AG09319 (cell line): Measurements from ENCODE around the gene NSUN5.
"Not testable (repeated sequence)": the region's sequence is repeated elsewhere in the genome, so short reads cannot be mapped to it uniquely, and the experiment has no call there.

ENCODE experiments used
- DNase-seq: peaks from one replicate; pipeline ENCODE4 v3.0.0-alpha.2; 2010; ENCODE audit warnings: low read depth; ENCODE audit errors: extremely low read depth
- TF ChIP-seq, protein P1 (sequence below): IDR thresholded peaks from 2 replicates; pipeline ENCODE4 v1.5.1; 2011; ENCODE audit warnings: low read depth, mild to moderate bottlenecking, inconsistent platforms, low read length, moderate library complexity

NSUN5 gene

DNA sequence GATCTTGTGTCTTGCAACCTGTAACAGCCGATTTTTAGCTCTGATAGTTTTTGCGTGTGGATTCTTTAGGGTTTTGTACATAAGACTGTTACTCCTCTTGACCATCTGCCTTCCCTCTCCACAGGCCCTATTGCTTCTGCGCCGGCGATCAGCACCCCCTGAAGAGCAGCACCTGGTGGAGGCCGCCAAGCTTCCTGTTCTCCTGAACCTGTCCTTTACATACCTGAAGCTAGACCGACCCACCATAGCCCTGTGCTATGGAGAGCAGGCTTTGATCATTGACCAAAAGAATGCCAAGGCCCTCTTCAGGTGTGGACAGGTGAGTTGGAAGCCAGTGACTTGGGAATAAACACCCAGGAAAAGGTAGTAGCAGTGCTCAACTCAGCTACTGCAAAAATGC, 31.9 kb upstream of the NSUN5 start:
- TF ChIP-seq, protein P1, sequence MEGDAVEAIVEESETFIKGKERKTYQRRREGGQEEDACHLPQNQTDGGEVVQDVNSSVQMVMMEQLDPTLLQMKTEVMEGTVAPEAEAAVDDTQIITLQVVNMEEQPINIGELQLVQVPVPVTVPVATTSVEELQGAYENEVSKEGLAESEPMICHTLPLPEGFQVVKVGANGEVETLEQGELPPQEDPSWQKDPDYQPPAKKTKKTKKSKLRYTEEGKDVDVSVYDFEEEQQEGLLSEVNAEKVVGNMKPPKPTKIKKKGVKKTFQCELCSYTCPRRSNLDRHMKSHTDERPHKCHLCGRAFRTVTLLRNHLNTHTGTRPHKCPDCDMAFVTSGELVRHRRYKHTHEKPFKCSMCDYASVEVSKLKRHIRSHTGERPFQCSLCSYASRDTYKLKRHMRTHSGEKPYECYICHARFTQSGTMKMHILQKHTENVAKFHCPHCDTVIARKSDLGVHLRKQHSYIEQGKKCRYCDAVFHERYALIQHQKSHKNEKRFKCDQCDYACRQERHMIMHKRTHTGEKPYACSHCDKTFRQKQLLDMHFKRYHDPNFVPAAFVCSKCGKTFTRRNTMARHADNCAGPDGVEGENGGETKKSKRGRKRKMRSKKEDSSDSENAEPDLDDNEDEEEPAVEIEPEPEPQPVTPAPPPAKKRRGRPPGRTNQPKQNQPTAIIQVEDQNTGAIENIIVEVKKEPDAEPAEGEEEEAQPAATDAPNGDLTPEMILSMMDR, result no peak
- no peak for DNase-seq

DNA sequence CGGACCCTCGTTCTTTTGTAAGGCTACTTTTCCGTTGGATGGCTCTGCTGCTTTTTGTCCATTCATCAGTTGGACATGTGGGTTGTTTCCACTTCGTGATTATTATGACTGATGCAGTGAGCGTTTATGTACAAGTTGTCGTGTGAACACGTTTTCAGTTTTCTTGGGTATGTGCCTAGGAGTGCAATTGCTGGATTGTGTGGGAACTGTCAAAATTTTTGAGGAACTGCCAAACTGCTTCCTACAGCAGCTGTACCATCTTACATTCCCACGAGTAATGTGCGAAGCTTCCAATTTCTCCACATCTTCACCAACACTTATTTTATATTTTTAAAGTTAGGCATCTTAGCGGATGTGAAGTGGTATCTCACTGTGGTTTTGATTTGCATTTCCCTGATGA, 29.7 kb upstream of the NSUN5 start:
- no peak for DNase-seq
- TF ChIP-seq, protein P1, result no peak

DNA sequence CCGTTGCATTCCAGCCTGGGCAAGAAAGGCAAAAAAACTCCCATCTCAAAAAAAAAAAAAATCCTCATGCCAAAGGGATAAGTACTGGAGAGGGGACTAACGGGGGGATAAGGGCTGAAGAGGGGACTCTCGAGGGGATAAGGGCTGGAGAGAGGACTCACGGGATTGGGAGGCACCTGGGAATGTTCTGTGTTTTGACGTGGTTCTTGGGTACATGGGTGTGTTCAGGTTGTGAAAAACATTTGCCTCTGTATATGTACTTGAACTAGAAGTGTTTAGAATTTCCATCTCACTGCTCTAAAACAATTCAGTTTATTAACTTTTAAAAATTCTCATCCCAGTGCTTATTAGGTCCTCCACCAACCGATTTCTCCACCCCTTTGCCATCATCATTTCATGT, 23.8 kb upstream of the NSUN5 start:
- no peak for DNase-seq
- TF ChIP-seq, protein P1, result no peak

DNA sequence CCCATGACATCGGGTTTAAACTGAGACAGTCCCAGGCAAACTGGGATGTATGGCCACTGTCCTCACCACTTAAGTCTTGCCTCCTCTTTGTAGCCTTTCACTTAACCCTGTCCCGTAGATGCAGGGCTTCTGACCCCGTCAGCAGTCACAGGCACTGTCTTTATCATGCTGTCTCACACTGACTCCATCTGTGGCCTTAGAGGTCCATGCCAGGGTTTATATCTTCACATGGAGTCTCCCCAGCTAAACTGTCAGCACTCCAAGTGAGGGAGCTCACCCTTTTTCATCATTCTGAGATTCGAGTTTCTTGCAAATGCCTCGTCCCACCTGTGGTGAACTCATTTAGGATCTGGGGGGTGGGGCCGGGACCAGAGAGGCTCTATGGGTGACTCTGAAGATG, 22.1 kb upstream of the NSUN5 start:
- no peak for DNase-seq
- TF ChIP-seq, protein P1, result no peak

DNA sequence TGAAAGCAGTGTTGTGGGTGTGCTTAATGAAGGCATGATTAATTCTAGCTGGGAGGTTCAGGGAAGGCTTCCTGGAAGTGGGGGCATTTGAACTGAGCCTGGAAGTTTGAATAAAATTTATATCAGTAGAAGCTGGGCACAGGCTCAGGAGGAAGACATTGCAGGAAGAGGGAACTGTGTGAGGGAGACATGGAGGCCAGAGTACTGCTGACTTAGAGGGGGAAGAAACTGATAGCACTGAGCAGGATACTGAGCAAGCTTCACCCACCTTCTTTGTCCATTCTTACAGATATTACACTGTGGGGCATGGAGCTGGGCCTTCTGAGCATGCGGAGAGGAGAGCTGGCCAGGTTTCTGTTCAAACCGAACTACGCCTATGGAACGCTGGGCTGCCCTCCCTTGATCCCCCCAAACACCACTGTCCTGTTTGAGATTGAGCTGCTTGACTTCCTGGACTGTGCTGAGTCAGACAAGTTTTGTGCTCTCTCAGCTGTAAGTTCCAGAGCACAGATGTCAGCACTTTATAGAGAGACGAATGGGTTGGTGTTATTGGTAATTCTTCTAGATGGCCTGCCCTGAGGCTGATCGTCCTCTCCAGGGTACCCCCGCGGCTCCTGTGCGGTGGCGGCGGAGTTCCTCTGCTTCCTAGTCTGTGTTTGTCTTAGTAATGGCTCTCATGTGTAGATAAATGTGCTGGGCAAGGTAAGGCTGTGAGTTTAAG, 21.4 kb upstream of the NSUN5 start:
- no peak for DNase-seq

DNA sequence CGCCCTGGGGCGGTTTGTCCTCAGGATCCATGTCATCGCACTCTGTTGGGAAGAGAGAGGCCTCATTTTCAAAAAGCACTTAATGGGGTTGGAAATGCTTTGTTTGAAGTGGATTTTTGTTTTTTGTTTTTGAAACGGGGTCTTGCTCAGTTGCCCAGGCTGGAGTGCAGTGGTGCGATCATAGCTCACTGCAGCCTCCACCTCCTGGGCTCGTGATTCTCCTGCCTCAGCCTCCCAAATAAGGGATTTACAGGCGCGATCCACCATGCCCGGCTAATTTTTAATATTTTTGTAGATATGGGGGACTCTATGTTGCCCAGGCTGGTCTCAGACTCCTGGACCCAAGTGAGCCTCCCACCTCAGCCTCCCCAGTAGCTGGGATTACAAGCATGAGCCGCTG, 20.1 kb upstream of the NSUN5 start:
- DNase-seq, result no peak
- TF ChIP-seq, protein P1, result no peak

More for the DNA sequence above, 21.4 kb upstream of the NSUN5 start:
- TF ChIP-seq, protein P1, result no peak

DNA sequence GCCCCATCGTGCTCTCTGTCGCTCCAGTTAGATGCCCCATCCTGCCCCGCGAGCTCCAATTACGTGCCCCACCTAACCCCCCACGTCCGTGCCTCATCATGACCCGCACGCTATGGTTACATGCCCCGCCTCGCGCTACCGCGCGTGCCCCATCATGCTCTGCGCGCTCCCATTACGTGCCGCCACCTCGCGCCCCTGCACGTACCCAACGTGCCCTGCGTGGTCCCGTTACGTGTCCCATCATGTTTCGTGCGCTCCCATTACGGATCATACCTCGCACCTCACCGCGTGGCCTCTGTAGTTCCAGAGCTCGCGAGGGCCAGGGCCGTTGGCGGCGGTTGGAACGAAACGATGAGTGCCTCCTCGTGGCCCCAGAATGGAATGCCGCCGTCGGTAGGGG, 19.3 kb upstream of the NSUN5 start, which contains the start of the genes FKBP6 and TRIM50:
TSS of gene FKBP6 (plus strand) at position 240 of the 400 bp plus-strand sequence. CDS start 268 bp downstream, outside the sequence.
TSS of gene TRIM50 (minus strand) at position 161 of the 400 bp plus-strand sequence. CDS start 3,295 bp downstream, outside the sequence.
- DNase-seq, result not testable (repeated sequence)

DNA sequence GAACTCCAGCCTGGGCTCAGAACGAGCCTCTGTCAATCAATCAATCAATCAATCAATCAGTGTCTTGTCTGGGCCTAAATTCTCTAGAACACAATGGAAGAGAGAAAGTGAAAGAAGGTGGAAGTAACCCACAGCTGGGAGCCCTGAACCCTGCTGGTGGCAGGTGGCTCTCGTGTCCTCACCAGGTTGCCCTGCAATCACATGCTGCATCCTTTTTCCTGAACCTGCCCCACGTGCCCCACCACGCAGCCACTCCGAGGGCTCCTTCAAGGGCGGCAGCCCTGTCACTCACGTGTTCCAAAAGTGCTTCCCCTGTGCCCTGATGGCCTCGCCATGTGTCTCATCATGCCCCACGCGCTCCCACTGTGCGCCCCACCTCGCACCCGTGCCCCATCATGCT, 18.8 kb upstream of the NSUN5 start:
- DNase-seq, result not testable (repeated sequence)

DNA sequence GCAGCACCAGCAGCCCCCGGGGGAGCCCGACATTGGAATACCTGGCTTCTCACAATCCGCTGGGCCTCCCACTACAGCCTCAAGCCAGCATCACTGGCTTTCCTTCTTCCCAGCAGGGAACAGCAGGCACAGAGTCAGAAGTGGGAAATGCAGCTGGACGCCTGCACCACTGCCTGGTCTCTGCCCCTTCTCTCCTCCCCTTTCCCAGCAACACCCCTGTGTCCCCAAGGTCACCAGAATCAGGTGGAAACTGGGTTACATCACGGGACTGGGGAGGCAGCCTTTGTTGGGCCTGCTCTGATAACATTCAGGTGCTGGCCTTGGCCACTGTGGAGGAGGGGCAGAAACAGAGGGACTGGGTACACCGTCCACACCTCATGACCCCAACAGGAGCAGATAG, 16.8 kb upstream of the NSUN5 start:
- not testable (repeated sequence) for DNase-seq
